ENCODE measurements around the gene SLC27A2.

SLC27A2 gene

DNA sequence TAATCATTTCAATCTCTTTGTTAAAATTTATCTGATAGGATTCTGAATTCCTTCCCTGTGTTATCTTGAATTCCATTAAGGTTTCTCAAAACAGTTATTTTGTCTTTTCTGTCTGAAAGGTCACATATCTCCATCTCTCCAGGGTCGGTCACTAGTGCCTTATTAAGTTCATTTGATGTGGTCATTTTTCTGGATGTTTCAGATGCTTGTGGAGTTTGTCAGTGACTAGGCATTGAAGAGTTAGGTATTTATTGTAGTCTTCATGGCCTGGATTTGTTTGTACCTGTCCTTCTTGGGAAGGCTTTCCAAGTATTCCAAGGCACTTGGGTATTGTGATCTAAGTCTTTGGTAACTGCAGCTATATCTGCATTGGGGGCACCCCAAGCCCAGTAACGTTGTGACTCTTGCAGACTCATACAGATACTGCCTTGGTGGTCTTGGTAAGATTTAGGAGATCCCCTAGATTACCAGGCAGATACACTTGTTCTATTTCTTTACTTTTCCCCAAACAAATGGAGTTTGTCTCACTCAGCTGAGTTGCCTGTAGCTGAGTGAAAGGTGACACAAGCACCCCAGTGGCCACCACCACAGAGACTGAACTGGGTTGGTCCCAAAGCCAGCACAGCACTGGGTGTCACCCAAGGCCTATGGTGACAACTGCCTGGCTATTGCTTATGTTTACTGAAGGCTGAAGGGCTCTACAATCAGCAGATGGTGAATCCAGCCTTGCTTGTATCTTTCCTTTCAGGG, 18.9 kb upstream of the SLC27A2 start:
- TF ChIP-seq, protein P1, sequence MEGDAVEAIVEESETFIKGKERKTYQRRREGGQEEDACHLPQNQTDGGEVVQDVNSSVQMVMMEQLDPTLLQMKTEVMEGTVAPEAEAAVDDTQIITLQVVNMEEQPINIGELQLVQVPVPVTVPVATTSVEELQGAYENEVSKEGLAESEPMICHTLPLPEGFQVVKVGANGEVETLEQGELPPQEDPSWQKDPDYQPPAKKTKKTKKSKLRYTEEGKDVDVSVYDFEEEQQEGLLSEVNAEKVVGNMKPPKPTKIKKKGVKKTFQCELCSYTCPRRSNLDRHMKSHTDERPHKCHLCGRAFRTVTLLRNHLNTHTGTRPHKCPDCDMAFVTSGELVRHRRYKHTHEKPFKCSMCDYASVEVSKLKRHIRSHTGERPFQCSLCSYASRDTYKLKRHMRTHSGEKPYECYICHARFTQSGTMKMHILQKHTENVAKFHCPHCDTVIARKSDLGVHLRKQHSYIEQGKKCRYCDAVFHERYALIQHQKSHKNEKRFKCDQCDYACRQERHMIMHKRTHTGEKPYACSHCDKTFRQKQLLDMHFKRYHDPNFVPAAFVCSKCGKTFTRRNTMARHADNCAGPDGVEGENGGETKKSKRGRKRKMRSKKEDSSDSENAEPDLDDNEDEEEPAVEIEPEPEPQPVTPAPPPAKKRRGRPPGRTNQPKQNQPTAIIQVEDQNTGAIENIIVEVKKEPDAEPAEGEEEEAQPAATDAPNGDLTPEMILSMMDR (IDR thresholded peaks at IDR 0.05; ENCODE audit: insufficient read depth, low read depth, low read length, missing control alignments), result no peak
- H3K4me3 ChIP-seq (ENCODE audit: low read length), result no peak overlapping the region
- peak; percentile 55 for DNase-seq (ENCODE audit: low read depth)

DNA sequence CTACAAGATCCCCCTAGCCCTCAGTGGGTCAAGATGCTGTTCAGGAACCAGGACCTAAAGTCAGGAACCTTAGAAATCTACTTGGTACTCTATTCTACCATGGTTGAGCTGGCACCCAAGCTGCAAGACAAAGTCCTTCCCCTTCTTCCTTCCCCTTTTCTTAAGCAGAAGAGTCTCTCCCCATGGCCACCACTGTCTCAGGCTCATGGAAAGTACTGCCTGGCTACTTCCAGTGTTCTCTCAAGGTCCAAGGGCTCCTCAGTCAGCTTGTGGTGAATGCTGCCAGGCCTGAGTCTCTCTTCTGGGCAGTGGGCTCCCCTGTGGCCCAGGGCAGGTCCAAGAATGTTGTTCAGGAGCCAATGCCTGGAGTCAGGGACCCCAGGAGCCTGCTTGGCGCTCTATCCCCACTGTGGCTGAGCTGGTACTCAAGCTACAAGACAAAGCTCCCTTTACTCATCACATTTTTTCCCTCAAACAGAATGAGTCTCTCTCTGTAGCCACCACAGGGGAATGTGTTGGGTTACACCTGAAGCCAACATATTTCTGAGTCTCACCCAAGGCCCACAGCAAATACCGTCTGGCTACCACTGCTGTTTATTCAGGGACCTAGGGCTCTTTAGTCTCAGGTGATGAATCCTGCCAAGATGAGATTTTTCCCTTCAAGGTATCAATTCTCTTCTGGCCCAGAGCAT, 18.1 kb upstream of the SLC27A2 start:
- H3K4me3 ChIP-seq (ENCODE audit: low read length), result no peak overlapping the region
- TF ChIP-seq, protein P1 (IDR thresholded peaks at IDR 0.05; ENCODE audit: insufficient read depth, low read depth, low read length, missing control alignments), result no peak
- DNase-seq (ENCODE audit: low read depth), result no peak

DNA sequence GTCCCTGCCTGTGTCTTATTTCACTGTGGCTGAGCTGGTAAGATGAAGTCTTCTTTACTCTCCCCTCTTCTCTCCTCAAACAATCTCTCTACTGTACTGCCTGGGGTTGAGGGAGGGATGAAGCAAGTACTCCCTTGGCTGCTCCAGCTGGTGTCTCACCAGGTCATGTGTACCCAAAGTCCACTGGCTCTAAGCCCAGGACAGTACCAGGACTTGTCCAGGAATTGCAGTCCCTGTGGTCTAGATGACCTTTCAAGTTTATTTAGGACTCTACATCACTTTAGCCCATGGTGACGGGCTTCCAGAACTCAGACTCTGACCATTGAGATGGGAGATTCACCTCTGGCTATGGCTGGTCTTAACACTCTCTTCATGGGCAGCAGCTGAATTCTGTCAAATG, 17.5 kb upstream of the SLC27A2 start:
- no peak for DNase-seq (ENCODE audit: low read depth)
- TF ChIP-seq, protein P1 (IDR thresholded peaks at IDR 0.05; ENCODE audit: insufficient read depth, low read depth, low read length, missing control alignments), result no peak
- no peak overlapping the region for H3K4me3 ChIP-seq (ENCODE audit: low read length)

DNA sequence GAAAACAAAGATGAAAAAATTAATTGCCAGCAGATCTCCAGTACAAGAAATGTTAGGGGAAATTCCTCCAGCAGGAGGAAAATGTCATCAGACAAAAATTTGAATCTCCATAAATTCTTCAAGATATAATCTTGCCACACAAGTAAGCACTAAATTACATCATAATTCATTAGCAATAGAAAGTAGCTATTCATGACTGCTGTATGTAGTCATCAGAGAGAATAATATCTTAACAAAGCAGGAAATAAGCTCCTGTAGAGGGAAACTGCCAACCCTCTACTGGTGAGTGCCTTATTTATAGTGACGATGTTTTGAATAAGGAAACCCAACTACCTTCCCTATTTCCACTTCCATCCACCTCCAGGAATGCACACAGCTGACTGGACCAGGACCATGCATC, 15.8 kb upstream of the SLC27A2 start:
- DNase-seq (ENCODE audit: low read depth), result peak; percentile 66
- H3K4me3 ChIP-seq (ENCODE audit: low read length), result no peak overlapping the region

DNA sequence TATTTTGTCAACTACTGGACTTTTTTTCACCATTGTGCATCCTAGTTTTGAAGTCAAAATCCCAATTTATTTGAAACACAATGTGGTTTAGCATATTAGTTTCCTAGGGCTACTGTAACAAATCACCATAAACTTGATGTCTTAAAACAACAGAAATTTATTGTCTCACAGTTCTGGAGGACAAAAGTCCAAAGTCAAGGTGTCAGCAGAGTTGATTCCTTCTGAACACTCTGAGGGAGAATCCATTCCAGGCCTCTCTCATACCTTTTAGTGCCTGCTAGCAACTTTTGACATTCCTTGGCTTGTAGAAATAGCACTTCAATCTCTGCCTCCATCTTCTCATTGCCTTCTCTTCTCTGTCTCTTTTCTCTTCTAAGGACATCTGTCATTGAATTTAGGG, 14.9 kb upstream of the SLC27A2 start:
- no peak for DNase-seq (ENCODE audit: low read depth)
- TF ChIP-seq, protein P1 (IDR thresholded peaks at IDR 0.05; ENCODE audit: insufficient read depth, low read depth, low read length, missing control alignments), result no peak
- no peak overlapping the region for H3K4me3 ChIP-seq (ENCODE audit: low read length)

More for the DNA sequence above, 15.8 kb upstream of the SLC27A2 start:
- TF ChIP-seq, protein P1 (IDR thresholded peaks at IDR 0.05; ENCODE audit: insufficient read depth, low read depth, low read length, missing control alignments), result no peak

DNA sequence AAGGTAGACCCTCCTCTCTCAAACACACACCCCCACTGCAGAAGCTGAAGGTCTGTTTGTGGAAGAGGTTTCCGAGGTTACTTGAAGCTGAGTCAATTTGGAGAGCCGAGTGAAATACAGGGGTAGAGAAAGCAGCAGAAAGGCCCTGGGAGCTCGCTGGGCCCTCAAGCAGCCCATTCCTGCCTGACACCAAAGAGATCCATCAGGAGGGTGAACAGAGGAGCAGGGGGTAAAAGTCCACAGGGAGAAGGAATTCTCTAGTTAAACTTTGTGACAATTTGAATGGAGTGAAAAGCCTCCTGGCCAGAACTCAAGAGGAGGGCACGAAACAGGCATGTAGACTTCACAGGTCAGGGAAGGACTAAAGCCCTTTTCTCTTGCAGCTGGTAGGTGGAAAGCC, 13.6 kb upstream of the SLC27A2 start:
- TF ChIP-seq, protein P1 (IDR thresholded peaks at IDR 0.05; ENCODE audit: insufficient read depth, low read depth, low read length, missing control alignments), result no peak

More for the DNA sequence above, 13.6 kb upstream of the SLC27A2 start:
- no peak overlapping the region for H3K4me3 ChIP-seq (ENCODE audit: low read length)
- DNase-seq (ENCODE audit: low read depth), result no peak
